GM21447 (cell line): Measurements from ENCODE around the gene MOK.
"Not testable (repeated sequence)": the region's sequence is repeated elsewhere in the genome, so short reads cannot be mapped to it uniquely, and the experiment has no call there.

ENCODE experiments used
- ATAC-seq: cut with Tn5 transposase; IDR thresholded peaks from one replicate; pipeline ENCODE4 v1.9.1; 2021; ENCODE audit not compliant: unreplicated experiment

MOK gene, protein sequence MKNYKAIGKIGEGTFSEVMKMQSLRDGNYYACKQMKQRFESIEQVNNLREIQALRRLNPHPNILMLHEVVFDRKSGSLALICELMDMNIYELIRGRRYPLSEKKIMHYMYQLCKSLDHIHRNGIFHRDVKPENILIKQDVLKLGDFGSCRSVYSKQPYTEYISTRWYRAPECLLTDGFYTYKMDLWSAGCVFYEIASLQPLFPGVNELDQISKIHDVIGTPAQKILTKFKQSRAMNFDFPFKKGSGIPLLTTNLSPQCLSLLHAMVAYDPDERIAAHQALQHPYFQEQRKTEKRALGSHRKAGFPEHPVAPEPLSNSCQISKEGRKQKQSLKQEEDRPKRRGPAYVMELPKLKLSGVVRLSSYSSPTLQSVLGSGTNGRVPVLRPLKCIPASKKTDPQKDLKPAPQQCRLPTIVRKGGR

DNA sequence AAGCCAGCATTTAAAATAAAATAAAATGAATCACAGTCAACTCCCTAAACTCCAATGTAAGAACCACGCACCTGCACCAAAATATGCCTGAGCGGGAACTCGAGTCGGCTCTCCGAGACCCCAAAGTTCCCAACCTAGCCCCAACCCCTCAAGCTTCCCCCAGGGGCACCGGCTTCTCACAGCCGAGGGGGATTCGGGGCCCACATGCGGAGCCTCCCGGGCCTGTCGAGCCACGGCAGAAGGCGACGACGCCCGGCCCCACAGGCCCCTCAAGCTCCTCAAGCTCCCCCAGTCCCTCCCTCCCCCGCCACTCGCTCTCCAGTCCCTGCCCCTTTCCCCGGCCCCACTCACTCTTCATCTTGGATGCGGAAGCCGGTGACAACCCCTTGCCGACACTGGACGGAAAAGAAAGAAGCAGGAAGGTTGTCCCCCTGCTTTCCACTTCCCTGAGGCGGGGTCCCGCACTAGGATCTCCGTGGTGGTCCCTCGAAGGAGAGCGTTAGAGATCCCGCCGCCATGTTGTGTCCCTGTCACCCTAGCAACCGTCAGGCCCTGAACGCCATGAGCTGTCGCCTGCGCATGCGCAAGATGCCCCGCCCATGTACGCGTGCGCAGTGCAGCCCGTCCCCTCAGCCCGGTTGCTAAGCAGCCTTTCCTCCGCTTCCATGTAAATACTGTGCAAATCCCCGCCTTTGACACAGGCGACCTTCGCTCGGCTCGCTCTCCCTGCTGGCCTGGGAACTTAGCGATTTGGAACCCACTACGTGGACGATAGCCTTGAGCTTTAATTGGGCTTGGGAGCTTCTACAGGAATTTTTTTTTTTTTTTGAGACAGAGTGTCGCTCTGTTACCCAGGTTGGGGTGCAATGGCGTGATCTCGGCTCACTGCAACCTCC lies at the start of gene MOK:
Gene MOK, minus strand, starts transcription at position 554 of the 896 bp plus-strand sequence. Its CDS starts 196 bp downstream, at position 358.
- ATAC-seq = peak; percentile 97

DNA sequence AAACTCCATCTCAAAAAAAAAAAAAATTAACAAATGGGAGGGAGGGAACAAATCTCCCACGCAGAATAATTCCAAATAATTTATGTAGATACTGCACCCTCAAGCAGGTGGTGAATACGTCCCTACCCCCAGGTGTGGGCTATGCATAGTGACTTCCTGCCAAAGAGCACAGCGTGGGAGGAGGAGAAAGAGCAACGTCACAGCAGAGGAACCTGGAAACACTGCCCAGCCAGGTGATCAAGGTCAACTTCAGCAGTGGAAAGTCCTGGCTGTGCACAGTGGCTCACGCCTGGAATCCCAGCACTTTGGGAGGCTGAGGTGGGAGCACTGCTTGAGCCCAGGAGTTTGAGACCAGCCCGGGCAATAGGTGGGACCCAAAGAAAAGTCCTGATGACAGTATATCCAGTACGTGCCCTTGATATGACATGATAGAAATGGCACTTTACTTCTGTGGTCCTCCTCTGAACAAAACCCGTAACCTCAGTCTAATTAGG lies 48.2 kb upstream of the MOK start:
- ATAC-seq = no peak

DNA sequence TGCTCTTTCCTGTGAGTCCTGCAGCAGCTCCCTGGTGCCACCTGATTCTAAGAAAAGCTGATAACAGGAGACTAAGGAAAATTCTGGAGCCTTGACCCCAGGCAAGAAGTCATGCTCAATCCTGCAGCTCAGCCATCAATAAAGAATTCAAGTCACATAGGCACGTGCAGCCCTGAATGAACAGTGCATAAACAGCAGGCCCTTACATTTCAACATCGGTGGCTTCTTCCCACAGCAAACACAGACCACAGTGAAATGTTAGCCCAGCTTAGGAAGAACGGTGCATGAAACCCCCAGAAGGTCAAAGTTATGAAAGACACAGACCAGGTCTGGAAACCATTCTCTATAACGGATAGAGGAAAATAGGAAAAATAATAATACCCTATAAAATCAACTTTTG lies 47.2 kb upstream of the MOK start:
- no peak for ATAC-seq

DNA sequence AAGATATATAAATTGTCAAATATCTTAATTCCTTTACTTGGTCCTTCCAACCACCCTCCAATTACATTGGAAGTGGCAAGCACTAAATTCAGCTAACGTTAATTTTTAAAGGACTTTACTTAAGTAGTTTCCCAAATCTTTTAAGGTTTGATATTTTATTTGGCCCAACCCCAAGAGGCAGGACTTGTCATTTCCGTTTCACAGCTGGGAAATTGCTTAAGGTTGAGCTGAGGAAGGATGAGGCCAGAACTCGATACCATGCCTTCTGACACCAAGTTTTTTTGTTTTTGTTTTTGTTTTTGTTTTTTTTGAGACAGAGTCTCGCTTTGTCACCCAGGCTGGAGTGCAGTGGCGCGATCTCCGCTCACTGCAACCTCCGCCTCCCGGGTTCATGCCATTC lies 46.6 kb upstream of the MOK start:
- ATAC-seq = not testable (repeated sequence)

DNA sequence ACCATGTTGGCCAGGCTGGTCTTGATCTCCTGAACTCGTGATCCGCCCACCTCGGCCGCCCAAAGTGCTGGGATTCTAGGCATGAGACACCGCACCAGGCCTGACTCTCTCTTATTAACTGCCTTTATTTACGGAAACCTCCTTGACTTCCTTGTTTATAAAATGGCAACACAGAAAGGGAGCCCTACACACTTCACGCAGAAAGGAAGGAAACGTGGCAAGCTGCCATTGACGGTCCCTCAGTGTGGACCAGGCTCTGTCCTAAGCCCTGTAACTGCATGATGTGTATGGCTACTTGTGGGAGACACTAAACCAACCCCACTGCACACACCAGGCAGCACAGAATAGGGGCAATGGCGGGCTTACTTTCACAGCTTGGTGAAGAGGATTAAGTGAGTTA lies 46.1 kb upstream of the MOK start:
- no peak for ATAC-seq

DNA sequence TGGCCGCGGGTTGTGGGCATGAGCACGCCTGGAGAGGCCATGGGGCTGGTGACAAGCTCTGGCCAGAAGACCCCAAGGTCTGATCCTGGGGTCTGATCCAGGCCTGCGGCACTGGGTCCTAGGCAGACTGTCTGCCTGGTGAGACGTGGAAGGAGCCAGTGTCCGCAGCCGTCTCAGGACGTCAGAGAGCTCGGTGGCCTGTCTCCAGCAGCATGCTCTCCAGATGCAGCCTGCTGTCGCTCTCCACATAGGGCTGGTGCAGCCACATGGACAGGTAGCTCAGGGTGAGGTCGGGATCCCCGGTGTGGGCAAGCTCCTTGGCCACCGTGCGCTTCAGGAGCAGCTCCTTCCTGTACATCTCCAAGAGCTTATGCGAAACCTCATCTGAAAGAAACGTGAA lies 43.4 kb upstream of the MOK start:
- ATAC-seq = no peak

DNA sequence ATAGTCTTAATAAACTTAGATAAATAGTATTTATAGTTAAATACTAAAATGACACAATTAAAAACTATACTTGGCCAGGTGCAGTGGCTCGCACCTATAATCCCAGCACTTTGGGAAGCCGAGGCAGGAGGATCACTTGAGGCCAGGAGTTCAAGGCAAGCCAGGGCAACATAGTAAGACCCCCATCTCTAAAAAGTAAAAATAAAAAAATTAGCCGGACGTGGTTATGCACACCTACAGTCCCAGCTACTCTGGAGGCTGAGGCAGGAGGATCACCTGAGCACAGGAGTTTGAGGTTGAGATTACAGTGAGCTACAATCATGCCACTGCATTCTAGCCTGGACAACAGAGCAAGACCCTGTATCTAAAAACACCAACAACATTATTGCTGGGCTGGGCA lies 41.7 kb upstream of the MOK start:
- no peak for ATAC-seq

DNA sequence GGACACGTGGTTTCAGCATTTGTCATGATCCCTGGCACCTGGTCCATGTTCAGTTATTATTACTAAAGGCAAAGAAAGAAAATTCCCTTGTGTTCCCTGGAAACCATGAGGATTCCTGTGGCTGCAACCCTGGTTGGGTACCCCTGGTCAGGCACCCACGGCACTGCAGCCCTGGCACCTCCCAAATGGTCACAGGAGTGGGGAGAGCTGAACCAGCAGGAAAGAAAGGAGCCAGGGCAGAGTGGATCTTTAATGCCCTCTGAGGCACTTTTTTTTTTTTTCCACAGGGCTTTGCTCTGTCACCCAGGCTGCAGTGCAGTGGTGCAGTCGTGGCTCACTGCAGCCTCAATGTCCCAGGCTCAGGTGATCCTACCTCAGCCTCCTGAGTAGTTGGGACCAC lies 40.3 kb upstream of the MOK start:
- no peak for ATAC-seq

DNA sequence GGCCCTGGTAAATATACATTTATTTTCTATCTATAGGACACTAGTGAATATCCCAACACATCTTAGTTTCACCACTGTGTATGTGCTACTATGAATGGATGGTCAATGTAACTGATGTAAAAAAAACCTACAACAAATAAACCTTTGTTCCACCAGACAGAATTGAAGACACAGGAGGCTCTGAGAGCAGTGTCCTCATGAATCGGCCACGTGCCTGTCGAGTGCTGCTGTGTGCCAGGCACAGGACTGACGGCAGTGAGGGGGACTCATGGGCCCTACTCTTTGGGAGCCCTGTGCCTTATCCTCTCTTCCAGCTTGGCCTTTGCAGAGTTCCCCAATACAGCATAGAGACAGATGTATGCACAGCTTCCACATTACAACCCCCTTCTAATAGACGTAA lies 39.5 kb upstream of the MOK start:
- no peak for ATAC-seq

DNA sequence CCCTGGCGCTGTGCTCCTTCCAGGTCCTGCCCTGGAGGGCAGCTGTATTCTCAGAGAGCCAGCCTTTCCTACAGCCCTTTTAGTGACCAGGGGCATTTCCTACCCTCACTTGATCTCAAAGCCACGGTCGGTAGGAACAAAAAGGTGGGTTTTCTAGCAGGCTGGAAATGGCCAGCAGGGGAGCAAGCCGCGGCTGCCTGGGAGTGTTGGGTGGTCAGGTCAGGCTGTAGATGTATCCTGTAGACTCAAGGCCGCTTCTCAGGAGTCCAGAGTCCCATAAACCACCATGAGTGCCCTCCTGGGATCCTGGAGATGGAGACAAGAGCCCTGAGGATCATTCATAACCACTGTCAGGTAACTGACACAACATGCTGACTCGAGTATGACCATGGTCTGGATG lies 39.1 kb upstream of the MOK start:
- ATAC-seq = no peak

DNA sequence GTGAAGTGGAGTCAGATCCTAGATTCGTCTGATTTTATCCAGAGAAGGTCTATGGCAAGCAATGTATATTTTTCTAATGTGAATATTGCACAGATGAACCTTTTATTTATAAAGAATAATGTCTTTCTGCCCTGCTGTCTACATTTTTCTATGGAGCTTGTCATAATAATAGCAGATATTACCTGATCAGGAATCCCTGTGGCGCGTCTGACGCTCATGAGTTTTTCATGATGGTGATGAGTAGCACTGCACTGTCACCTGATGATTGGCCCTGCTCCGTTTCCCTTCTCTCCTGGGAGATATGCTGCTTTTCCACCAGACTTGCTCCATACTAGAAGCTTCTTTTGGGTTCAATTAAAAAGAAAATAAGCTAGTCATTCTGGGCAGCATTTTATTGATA lies 37.3 kb upstream of the MOK start:
- ATAC-seq = no peak

DNA sequence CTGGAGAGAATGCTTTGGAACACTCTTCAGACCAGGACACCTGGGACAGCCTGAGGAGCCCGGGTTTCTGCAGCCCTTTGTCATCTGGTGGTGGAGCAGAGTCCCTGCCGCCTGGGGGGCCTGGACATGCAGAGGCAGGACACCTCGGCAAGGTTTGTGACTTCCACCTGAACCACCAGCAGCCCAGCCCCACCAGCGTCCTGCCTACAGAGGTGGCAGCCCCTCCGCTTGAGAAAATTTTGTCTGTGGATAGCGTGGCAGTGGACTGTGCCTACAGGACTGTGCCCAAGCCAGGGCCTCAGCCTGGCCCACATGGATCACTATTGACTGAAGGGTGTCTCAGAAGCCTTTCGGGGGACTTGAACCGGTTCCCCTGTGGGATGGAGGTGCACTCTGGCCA lies 36.6 kb upstream of the MOK start:
- no peak for ATAC-seq

DNA sequence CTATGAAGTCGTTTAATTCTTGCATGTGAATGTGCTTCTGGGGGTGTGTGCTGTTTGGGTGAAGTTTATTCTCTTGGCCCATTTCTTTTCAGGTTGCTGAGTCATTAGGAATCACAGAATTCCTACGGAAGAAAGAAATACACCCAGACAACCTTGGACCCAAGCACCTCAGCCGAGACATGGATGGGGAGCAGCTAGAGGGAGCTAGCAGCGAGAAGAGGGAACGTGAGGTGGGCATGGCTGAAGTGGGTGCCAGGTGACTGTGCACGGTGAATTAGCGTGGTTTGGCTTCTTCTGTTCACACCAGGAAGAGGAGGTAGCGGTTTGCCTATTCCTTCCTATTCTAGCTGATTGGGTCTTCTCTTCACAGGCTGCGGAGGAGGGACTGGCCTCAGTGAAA lies 33.8 kb upstream of the MOK start:
- ATAC-seq = no peak

DNA sequence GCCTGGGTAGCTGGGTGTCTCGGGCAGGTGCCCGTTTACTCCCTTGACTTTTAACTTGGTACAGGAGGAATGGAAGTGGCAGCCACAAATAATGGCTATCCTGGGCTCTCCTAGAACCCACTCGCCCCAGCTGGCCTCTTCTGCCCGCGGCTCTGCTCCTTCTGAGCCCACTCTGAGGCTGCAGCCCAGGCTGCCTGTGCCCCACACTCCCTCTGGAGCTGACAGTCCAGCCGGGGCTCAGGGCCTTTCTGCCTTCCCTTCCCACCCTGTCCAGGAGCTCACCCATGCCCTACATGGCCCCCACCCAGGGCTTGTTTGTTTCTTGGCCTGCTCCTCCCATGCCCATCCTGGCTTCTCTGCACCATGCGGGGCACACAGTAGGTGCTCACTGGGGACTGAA lies 30.2 kb upstream of the MOK start:
- ATAC-seq = no peak

DNA sequence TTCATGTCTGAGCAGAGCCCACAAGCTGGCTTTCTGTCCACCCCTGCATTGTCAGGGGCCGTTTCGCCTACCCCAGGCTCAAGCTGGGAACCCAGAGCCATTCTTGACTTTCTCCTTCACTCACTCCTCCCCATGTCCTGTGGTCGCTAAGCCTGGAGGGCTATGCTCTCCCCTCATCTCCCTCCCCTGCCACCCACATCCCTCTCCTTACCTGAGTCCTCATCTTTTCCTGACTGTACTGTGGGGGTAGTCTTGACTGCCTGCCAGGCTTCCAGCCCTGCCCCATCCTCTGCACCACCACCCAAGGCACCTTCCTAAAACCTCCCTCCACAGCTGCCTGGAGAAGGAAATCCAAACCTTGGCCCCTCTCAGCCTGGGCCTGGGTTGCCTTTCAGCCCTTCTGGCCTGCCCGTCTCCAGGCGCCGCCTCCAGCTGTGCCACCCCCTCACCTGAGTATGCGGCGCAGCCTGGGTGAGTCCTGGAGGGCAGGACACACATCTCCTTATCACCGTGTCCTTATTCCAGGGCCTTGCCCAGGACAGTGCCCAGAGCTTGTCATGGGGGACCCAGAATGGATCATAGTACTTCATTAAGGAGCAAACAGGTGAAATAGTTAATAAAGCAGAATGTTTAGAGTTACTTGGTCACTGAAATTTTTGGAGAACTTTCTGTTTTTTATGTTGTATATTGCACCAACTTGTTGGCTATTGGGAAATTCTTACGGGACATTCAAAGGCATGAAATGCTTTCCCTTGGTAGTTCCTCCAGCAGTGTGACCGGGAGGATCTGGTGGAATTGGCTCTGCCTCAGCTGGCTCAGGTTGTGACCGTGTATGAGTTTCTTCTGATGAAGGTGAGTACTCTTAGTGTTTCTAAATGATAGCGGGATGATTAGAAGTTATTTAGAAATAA lies 29.1 kb upstream of the MOK start:
- no peak for ATAC-seq

DNA sequence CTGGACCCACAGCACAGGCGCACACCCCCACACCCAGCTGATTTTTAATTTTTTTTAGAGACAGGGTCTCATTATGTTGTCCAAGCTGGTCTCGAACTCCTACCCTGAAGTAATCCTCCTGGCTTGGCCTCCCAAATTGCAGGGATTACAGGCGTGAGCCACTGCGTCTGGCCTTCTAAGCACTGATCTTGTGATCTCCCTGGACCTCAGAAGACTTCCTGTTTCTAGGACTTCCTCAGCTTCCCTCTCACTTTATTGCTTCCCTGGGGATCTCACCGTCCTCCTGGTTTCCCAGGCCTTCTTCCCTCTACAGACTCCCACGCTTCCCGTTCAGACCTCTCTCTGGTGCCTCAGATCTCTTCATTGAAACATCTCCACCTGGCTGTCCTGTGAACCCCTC lies 28.4 kb upstream of the MOK start:
- no peak for ATAC-seq

DNA sequence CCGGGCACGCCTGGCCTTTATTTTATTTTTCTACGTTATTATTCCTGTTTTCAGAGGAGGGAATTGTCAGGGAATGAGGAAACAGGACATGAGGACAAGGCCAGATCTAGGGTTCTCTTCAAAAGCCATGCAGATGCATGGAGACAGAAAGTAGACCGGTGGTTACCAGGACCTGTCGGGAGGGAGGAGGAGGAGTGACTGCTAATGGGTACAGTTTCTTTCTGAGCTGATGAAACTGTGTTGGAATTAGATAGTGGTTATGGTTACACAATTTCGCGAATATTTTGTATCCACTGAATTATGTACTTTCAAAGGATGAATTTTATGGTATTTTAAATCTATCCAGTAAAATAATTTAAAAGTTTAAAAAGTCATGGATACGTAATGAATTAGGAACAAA lies 25.8 kb upstream of the MOK start:
- no peak for ATAC-seq

DNA sequence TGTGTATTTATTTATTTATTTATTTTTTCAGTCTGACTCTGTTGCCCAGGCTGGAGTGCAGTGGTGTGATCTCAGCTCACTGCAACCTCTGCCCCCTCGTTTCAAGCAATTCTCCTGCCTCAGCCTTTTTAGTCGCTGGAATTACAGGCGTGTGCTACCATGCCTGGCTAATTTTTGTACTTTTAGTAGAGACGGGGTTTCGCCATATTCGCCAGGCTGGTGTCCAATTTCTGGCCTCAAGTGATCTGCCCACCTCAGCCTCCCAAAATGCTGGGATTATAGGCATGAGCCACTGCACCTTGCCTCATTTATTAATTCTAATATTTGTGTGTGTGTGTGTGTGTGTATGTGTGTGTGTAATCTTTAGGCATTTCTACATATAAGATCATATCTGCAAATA lies 24.4 kb upstream of the MOK start:
- ATAC-seq = not testable (repeated sequence)

DNA sequence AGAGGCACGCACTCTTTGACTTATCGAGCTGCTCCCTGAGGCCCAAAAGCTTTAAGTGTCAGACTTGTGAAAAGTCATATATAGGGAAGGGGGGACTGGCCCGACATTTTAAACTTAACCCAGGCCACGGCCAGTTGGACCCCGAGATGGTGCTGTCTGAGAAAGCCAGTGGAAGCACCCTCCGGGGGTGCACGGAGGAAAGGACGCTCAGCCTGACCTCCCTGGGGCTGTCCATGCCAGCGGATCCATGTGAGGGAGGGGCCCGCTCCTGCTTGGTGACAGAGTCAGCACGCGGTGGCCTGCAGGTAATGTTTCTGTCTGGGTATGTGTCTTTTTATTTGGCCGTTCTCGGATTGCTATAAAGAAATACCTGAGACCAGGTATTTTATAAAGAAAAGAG lies 21.6 kb upstream of the MOK start:
- no peak for ATAC-seq

DNA sequence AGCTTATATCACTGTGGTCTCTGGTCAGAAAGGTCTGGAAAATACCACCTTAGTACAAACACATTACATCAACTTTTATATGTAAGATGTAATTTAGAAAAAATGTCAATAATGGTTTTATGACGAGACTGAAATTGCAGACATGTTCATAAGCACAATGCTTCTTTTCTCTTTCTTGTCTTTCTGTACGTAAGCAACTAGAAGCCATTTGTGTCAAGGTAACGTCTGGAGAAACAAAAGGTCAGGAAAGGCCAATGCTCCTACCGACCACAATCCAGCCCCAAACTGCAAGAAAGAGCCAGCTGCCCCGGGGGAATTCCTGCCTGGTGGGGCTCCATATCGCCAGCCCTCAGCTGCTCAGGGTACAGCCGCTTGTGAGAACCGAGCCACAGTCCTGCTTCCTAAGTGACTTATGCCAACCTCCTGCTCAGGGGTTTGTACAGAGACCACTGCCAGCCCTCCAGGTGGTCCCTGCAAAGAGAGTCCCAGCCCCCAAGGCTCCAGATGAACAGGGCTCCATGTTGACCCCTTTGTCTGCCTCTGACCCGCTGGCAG lies 20.9 kb upstream of the MOK start:
- no peak for ATAC-seq

DNA sequence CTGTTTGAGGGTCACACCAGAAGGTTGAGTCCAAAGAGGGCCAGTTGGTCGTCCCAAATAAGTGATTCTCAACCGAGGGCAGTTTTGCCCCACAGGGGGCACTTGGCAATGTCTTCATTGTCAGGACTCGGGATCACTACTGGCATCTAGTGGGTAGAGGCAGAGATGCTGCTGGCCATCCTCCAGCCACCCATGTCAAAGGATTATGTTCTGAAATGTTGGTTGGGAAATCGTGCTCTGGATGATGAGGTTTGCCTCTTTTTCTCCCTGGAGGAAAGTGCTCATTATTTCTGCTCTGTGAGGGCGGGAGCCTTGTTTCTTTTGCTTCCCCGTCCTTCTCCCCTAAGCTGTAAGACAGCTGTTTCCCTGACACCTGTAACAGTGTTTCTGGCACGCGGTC lies 18.1 kb upstream of the MOK start:
- ATAC-seq = no peak
